Measurements from ENCODE around the gene SLC38A10. TPM values are rescaled to one million over a fixed set of nuclear protein-coding genes. Genes with fewer than 3 reads are reported as not detected.
A peak's percentile ranks its signal among the peaks of the same experiment; 100 is the strongest.

SLC38A10 gene
- total and polyA plus RNA-seq, 2 of the 13 experiments (the other 11 are each of a cell fraction or from before 2014, with no cell fraction given), result 23.4 to 55.8 TPM

GRCh38 chr17:81328978-81329926 is 34.1 kb upstream of the SLC38A10 start (continued):
- TF ChIP-seq HNF4G (IDR thresholded peaks at IDR 0.05; ENCODE audit: borderline replicate concordance, low read depth, low read length) (no peak), HNF4G (CRISPR knock-in tag; IDR thresholded peaks at IDR 0.05; ENCODE audit: borderline replicate concordance, low read depth) (0 out of 2 replicates have a peak, but pooled peaks have one; percentile 29), ZNF160 (CRISPR knock-in tag; IDR thresholded peaks at IDR 0.05) (no peak), ZFX (CRISPR knock-in tag; IDR thresholded peaks at IDR 0.05; ENCODE audit: low read depth) (peak; percentile 83), PCBP1 (IDR thresholded peaks at IDR 0.05; ENCODE audit: borderline replicate concordance, low read depth, low read length) (no peak), PHF21A (CRISPR knock-in tag; IDR thresholded peaks at IDR 0.05) (peak; percentile 90), ZNF609 (CRISPR knock-in tag; IDR thresholded peaks at IDR 0.05; ENCODE audit: borderline replicate concordance) (0 out of 2 replicates have a peak, but pooled peaks have one; percentile 31), XRCC5 (optimal IDR thresholded peaks at IDR 0.05; ENCODE audit: low read length) (peak; percentile 63), ZNF768 (CRISPR knock-in tag; IDR thresholded peaks at IDR 0.05) (0 out of 2 replicates have a peak, but pooled peaks have one; percentile 43), HOXA3 (CRISPR knock-in tag; IDR thresholded peaks at IDR 0.05) (peak; percentile 25; the same call in 1 of the 2 replicates), ATF3 (CRISPR knock-in tag; IDR thresholded peaks at IDR 0.05) (peak; percentile 75), UBTF (CRISPR knock-in tag; IDR thresholded peaks at IDR 0.05) (peak; percentile 92), ZNF292 (CRISPR knock-in tag; IDR thresholded peaks at IDR 0.05; ENCODE audit: borderline replicate concordance, low read depth) (peak; percentile 54; the same call in 1 of the 2 replicates), ZNF350 (CRISPR knock-in tag; IDR thresholded peaks at IDR 0.05; ENCODE audit: borderline replicate concordance, low read depth) (peak; percentile 28; the same call in 1 of the 2 replicates), SATB2 (CRISPR knock-in tag; IDR thresholded peaks at IDR 0.05) (no peak), JARID2 (CRISPR knock-in tag; IDR thresholded peaks at IDR 0.05; ENCODE audit: insufficient replicate concordance) (peak; percentile 22), REXO4 (CRISPR knock-in tag; IDR thresholded peaks at IDR 0.05; ENCODE audit: borderline replicate concordance) (no peak), ZNF788 (CRISPR knock-in tag; IDR thresholded peaks at IDR 0.05; ENCODE audit: borderline replicate concordance) (0 out of 2 replicates have a peak, but pooled peaks have one; percentile 37), ZNF274 (CRISPR knock-in tag; IDR thresholded peaks at IDR 0.05) (peak; percentile 65; the same call in 1 of the 2 replicates)

Data from HepG2 (cell line).